Measurements from ENCODE around the gene CFL2. TPM values are rescaled to one million over a fixed set of nuclear protein-coding genes. Genes with fewer than 3 reads are reported as not detected.

CFL2 gene
- total and polyA plus RNA-seq, 2 of the 13 experiments (the other 11 are each of a cell fraction or from before 2014, with no cell fraction given), result 114 to 158 TPM

DNA sequence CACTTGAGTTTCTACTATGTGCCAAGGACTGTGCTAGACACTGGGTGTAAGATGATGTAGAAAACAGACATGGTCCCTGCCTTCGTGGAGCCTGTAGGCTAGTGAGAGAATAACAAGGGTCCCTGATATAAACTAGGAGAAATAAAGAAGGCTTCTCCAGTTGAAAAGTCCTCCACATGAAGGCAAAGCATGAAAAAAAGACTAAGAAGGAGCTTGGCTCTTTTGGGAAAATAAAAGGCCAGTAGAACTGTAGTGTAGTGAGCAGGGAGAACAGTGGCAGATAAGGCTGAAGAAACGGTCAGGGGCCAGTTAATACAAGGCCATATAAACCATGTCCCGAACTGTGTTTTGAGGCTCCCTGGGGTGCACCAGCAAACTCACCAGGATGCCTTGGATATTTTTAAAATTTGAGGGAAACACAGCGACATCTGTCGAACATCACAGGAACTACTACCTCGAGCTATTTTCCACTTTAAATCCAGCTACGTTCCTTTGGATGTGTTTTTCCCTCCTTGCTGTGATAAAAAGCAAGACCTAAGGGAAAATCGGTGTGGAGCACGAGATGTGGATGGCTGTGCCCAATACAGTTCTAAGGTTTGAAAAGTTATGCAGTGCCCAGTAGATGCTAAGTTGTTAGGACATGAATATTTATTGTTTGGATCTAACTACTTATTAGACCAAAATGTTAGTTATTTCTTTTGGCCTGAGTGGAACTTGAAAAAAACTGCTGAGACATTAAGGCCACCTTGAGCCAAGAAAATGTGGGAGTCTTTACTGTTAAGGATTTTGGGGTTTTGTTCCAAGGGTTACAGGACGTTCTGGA lies 8.5 kb upstream of the CFL2 start (continued):
- TF ChIP-seq, protein P1, sequence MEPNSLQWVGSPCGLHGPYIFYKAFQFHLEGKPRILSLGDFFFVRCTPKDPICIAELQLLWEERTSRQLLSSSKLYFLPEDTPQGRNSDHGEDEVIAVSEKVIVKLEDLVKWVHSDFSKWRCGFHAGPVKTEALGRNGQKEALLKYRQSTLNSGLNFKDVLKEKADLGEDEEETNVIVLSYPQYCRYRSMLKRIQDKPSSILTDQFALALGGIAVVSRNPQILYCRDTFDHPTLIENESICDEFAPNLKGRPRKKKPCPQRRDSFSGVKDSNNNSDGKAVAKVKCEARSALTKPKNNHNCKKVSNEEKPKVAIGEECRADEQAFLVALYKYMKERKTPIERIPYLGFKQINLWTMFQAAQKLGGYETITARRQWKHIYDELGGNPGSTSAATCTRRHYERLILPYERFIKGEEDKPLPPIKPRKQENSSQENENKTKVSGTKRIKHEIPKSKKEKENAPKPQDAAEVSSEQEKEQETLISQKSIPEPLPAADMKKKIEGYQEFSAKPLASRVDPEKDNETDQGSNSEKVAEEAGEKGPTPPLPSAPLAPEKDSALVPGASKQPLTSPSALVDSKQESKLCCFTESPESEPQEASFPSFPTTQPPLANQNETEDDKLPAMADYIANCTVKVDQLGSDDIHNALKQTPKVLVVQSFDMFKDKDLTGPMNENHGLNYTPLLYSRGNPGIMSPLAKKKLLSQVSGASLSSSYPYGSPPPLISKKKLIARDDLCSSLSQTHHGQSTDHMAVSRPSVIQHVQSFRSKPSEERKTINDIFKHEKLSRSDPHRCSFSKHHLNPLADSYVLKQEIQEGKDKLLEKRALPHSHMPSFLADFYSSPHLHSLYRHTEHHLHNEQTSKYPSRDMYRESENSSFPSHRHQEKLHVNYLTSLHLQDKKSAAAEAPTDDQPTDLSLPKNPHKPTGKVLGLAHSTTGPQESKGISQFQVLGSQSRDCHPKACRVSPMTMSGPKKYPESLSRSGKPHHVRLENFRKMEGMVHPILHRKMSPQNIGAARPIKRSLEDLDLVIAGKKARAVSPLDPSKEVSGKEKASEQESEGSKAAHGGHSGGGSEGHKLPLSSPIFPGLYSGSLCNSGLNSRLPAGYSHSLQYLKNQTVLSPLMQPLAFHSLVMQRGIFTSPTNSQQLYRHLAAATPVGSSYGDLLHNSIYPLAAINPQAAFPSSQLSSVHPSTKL (CRISPR knock-in tag; IDR thresholded peaks at IDR 0.05), result peak; percentile 45
- TF ChIP-seq YY1 (IDR thresholded peaks at IDR 0.05; ENCODE audit: insufficient read depth, insufficient replicate concordance, low read depth, low read length) (no peak), ZNF30 (CRISPR knock-in tag; IDR thresholded peaks at IDR 0.05) (no peak), FOXO1 (CRISPR knock-in tag; IDR thresholded peaks at IDR 0.05) (no peak; the same call in 1 of the 2 replicates), ATF1 (CRISPR knock-in tag; IDR thresholded peaks at IDR 0.05) (no peak), CEBPG (CRISPR knock-in tag; IDR thresholded peaks at IDR 0.05) (no peak), PLRG1 (conservative IDR thresholded peaks at IDR 0.05) (no peak), ZNF782 (CRISPR knock-in tag; IDR thresholded peaks at IDR 0.05; ENCODE audit: borderline replicate concordance) (0 out of 2 replicates have a peak, but pooled peaks have one; percentile 49), CBFB (CRISPR knock-in tag; IDR thresholded peaks at IDR 0.05) (no peak), ZNF672 (CRISPR knock-in tag; IDR thresholded peaks at IDR 0.05) (no peak)
- TF ChIP-seq, protein P2, sequence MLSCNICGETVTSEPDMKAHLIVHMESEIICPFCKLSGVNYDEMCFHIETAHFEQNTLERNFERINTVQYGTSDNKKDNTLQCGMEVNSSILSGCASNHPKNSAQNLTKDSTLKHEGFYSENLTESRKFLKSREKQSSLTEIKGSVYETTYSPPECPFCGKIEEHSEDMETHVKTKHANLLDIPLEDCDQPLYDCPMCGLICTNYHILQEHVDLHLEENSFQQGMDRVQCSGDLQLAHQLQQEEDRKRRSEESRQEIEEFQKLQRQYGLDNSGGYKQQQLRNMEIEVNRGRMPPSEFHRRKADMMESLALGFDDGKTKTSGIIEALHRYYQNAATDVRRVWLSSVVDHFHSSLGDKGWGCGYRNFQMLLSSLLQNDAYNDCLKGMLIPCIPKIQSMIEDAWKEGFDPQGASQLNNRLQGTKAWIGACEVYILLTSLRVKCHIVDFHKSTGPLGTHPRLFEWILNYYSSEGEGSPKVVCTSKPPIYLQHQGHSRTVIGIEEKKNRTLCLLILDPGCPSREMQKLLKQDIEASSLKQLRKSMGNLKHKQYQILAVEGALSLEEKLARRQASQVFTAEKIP (CRISPR knock-in tag; IDR thresholded peaks at IDR 0.05; ENCODE audit: borderline replicate concordance), result no peak
- TF ChIP-seq, protein P3, sequence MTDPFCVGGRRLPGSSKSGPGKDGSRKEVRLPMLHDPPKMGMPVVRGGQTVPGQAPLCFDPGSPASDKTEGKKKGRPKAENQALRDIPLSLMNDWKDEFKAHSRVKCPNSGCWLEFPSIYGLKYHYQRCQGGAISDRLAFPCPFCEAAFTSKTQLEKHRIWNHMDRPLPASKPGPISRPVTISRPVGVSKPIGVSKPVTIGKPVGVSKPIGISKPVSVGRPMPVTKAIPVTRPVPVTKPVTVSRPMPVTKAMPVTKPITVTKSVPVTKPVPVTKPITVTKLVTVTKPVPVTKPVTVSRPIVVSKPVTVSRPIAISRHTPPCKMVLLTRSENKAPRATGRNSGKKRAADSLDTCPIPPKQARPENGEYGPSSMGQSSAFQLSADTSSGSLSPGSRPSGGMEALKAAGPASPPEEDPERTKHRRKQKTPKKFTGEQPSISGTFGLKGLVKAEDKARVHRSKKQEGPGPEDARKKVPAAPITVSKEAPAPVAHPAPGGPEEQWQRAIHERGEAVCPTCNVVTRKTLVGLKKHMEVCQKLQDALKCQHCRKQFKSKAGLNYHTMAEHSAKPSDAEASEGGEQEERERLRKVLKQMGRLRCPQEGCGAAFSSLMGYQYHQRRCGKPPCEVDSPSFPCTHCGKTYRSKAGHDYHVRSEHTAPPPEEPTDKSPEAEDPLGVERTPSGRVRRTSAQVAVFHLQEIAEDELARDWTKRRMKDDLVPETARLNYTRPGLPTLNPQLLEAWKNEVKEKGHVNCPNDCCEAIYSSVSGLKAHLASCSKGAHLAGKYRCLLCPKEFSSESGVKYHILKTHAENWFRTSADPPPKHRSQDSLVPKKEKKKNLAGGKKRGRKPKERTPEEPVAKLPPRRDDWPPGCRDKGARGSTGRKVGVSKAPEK (CRISPR knock-in tag; IDR thresholded peaks at IDR 0.05; ENCODE audit: borderline replicate concordance), result no peak; the same call in none of the 2 replicates
- TF ChIP-seq, protein P4, sequence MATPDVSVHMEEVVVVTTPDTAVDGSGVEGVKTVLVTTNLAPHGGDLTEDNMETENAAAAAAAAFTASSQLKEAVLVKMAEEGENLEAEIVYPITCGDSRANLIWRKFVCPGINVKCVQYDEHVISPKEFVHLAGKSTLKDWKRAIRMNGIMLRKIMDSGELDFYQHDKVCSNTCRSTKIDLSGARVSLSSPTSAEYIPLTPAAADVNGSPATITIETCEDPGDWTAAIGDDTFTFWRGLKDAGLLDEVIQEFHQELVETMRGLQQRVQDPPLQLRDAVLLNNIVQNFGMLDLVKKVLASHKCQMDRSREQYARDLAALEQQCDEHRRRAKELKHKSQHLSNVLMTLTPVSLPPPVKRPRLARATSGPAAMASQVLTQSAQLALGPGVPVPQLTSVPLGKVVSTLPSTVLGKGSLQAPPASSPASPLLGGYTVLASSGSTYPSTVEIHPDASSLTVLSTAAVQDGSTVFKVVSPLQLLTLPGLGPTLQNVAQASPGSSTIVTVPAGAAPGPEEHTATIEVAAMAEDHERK (CRISPR knock-in tag; IDR thresholded peaks at IDR 0.05; ENCODE audit: low read depth), result 0 out of 2 replicates have a peak, but pooled peaks have one; percentile 16
- TF ChIP-seq, protein P5, sequence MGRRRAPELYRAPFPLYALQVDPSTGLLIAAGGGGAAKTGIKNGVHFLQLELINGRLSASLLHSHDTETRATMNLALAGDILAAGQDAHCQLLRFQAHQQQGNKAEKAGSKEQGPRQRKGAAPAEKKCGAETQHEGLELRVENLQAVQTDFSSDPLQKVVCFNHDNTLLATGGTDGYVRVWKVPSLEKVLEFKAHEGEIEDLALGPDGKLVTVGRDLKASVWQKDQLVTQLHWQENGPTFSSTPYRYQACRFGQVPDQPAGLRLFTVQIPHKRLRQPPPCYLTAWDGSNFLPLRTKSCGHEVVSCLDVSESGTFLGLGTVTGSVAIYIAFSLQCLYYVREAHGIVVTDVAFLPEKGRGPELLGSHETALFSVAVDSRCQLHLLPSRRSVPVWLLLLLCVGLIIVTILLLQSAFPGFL (CRISPR knock-in tag; IDR thresholded peaks at IDR 0.05), result no peak

Measured in HepG2 (cell line).